GM12874 (cell line): Measurements from ENCODE around the gene CAPN14.

Source experiments
- TF ChIP-seq, protein P1 (sequence below): IDR thresholded peaks from 2 replicates; pipeline ENCODE4 v1.5.1; 2011; ENCODE audit warnings: low read depth, mild to moderate bottlenecking, control low read depth, low read length, moderate library complexity; ENCODE audit not compliant: insufficient read depth

CAPN14 gene

DNA sequence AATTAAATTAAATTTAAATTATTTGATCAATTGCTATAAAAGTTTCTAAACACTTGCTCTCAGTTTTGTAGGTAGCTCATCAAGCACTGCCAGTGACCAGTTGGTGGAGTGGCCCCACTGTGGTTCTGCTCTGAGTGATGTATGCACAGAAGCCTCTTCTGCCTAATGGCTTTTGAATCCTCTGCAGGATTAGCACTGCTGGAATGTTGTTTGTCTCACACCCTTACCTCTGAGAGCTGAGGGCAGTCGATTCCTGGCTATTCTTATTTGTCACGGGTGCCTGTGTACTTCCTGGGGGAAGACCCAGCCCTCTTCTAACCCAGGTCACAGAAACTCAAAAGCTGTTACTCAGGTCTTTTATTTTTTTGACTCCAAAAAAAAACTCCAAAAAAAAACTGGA, 9.5 kb downstream of the CAPN14 start:
- TF ChIP-seq, protein P1, sequence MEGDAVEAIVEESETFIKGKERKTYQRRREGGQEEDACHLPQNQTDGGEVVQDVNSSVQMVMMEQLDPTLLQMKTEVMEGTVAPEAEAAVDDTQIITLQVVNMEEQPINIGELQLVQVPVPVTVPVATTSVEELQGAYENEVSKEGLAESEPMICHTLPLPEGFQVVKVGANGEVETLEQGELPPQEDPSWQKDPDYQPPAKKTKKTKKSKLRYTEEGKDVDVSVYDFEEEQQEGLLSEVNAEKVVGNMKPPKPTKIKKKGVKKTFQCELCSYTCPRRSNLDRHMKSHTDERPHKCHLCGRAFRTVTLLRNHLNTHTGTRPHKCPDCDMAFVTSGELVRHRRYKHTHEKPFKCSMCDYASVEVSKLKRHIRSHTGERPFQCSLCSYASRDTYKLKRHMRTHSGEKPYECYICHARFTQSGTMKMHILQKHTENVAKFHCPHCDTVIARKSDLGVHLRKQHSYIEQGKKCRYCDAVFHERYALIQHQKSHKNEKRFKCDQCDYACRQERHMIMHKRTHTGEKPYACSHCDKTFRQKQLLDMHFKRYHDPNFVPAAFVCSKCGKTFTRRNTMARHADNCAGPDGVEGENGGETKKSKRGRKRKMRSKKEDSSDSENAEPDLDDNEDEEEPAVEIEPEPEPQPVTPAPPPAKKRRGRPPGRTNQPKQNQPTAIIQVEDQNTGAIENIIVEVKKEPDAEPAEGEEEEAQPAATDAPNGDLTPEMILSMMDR = no peak

DNA sequence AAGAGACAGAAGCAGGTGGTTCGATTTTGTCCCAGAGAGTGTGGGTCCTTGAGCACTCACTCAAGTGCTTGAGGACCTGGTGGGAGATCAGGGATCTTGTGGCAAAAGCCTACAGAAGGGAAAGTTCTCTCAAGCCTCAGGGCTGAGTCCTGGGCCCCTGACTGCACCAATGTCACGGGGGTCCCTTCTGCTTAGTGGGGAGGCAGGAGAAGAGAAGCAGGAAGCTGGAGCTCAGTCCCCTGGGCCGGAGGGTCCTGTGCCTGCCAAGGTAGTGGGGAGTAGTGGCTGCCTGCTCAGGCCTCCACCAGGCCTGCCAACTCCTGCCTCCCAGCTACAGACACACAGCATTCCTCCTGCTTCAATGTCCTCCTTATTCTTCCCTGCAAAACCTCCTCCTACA, 11.7 kb downstream of the CAPN14 start:
- TF ChIP-seq, protein P1 = no peak

DNA sequence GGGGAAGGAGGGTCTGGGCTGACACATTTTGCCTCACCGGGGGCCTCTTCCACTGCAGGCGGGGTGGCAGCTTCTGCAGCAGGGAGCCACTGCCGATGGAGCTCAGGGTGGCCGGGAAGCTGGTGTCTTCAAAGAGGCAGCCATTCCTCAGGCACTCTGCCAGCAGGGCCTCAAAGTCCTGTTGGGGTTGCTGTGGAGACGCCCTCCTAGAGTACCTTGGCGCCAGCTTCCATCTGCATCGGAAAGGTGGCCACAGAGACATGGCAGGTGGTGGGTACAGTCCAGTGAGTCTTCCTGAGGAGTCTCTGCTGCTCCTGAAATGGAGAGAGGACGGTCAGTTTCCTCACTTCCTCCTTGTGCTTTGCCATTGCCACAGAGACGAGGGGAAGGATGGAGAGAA, 12.1 kb downstream of the CAPN14 start:
- TF ChIP-seq, protein P1 = no peak

DNA sequence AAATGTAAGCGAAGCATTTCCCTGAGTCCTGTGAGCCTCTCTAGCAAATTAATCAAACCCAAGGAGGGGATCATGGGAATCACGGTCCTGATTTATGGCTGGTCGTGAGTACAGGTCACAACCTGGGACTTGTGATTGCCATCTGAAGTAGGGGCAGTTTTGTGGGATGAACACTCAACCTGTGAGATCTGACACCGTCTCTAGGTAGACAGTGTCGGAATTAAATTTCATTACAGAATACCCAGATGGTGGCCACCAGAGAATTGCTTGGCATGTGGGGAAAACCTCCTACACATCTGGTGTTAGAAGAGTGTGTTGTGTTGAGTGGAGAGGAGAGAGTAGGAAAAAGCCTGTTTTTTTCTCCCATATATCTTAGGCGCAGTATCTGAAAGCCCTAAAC, 12.5 kb downstream of the CAPN14 start:
- TF ChIP-seq, protein P1 = no peak

DNA sequence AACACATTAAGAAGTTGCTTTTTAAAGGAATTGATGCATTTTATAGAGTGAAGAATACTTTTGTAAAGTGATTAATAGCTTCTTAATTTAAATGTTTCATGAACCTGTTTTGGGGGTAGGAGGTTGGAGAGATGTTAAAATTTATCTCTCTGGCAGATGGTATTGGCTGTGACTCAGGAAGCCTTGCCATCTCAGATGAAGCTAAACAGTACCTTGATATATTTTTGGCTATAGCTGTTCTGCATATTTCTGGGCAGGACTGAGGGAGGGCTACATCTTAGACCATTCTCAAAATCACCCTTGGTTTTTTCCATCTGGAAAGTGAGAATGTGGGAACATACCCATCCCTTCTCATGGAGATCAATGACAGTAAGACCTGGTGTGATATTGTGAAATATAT, 13.4 kb downstream of the CAPN14 start:
- TF ChIP-seq, protein P1 = no peak

DNA sequence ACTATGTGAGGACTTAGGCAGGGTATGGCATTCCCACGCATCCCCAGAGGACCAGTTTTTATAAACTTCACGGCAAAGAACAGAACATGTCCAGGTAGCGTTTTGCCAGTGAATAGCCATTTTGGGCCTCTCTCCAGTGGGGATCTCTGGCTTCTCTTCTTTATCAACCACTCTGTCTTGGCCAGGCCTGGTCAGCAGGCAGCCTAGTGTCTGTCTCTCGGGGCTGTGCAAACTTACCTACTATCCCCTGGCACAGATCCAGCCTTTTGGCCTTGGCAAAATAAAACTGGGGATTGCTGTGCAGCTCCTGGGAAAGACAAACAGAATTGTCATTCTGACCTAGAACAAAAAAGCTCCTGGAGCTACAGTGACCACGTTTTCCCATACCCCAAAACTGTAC, 14.5 kb downstream of the CAPN14 start:
- TF ChIP-seq, protein P1 = no peak

DNA sequence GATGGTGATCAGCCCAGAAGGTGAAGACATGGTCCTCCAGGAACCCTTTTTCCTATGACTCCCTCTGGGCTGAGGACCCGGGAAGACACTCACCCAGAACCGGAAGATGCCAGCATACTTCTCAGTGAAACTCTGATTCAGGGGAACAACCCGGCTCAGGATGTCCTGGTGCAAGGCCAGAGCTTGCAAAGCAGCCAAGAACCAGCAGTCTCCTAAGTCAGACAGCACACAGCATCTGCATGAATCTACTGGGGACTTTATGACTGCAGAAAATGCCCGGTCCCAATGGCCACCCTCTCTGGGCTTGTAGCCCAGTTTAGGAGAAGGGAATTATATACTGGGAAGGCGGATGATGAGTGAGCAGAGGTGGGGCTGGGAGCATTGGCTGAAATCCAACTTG, 15.3 kb downstream of the CAPN14 start:
- TF ChIP-seq, protein P1 = no peak

DNA sequence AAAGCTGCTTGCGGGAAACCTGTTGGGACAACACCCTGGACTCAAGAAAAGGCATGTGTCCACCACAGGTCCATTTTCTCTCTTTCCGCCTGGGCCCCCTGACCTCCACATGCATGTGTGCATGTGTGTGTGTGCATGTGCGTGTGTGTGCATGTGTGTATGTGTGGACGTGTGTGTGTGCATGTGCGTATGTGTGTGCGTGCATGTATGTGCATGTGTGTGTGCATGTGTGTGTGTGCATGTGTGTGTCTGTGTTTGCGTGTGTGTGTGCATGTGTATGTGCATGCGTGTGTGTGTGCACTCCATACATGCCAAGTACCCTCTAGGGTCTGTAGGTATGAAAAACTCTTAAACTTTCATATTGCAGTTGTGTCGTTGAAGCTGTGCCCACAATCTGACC, 16.3 kb downstream of the CAPN14 start:
- TF ChIP-seq, protein P1 = no peak
